Measurements from ENCODE around the gene AHRR.
"Not testable (repeated sequence)": the region's sequence is repeated elsewhere in the genome, so short reads cannot be mapped to it uniquely, and the experiment has no call there.

AHRR gene

DNA sequence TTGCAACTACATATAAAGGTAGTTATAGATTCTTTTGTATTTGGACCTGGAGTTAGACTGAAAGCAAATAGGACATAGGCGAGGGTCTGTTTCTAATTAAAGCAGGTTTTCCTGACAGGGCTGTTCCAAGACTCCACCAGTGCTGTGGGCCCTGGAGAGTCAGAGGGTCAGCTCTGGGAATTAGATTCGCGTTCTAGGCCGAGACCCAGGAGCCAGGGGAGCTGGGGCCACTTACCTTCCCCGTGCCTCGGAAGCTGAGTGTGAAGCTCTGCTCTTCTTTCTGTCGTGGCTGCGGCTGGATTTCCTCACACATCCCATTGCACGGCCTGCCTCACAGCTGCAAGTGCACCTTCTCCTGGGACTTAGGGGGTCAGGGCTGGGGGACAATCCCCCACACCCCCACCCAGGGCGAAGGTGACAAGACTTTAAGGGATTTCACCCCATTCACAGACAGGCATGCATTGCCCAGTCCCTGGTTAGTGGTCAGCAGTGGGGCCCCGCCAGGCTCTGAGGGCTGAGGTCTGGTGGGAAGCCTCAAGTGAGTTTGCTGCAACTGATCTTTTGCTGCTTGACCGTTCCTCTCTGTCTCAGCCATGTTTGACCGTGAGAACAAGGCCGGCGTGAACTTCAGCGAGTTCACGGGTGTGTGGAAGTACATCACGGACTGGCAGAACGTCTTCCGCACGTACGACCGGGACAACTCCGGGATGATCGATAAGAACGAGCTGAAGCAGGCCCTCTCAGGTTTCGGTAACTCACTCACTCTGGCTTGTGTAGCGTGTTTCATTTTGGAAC is 15.3 kb upstream of the AHRR start:
- no peak for DNase-seq (ENCODE audit: low read depth, low spot score)
- no peak overlapping the region for H3K4me3 ChIP-seq (ENCODE audit: low read depth, low read length)
- TF ChIP-seq, protein P1, sequence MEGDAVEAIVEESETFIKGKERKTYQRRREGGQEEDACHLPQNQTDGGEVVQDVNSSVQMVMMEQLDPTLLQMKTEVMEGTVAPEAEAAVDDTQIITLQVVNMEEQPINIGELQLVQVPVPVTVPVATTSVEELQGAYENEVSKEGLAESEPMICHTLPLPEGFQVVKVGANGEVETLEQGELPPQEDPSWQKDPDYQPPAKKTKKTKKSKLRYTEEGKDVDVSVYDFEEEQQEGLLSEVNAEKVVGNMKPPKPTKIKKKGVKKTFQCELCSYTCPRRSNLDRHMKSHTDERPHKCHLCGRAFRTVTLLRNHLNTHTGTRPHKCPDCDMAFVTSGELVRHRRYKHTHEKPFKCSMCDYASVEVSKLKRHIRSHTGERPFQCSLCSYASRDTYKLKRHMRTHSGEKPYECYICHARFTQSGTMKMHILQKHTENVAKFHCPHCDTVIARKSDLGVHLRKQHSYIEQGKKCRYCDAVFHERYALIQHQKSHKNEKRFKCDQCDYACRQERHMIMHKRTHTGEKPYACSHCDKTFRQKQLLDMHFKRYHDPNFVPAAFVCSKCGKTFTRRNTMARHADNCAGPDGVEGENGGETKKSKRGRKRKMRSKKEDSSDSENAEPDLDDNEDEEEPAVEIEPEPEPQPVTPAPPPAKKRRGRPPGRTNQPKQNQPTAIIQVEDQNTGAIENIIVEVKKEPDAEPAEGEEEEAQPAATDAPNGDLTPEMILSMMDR (IDR thresholded peaks at IDR 0.05; ENCODE audit: low read depth, low read length) = no peak
- in situ Hi-C loops (cut with HindIII; ENCODE audit: low sequenced_read_pairs) = no loop called here

DNA sequence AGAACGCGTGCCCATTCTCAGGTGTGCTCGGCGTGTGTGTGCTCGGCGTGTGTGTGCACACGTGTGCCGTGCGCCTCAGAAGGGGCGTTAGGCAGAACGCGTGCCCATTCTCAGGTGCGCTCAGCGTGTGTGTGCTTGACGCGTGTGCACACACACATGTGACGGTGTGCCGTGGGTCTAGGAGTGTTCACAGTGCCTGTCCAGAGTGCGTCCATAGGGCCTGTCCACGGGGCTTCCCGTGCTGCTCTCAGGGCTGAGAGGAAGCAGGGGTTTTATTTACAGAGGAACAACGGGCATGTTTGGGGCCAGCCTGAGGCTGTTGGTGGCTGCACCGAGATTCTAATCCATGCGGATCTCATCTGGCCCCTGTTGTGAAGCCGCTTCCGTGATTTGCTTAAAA is 14.2 kb upstream of the AHRR start:
- TF ChIP-seq, protein P1 (IDR thresholded peaks at IDR 0.05; ENCODE audit: low read depth, low read length) = no peak
- in situ Hi-C loops (cut with HindIII; ENCODE audit: low sequenced_read_pairs) = no loop called here
- no peak for DNase-seq (ENCODE audit: low read depth, low spot score)
- no peak overlapping the region for H3K4me3 ChIP-seq (ENCODE audit: low read depth, low read length)

DNA sequence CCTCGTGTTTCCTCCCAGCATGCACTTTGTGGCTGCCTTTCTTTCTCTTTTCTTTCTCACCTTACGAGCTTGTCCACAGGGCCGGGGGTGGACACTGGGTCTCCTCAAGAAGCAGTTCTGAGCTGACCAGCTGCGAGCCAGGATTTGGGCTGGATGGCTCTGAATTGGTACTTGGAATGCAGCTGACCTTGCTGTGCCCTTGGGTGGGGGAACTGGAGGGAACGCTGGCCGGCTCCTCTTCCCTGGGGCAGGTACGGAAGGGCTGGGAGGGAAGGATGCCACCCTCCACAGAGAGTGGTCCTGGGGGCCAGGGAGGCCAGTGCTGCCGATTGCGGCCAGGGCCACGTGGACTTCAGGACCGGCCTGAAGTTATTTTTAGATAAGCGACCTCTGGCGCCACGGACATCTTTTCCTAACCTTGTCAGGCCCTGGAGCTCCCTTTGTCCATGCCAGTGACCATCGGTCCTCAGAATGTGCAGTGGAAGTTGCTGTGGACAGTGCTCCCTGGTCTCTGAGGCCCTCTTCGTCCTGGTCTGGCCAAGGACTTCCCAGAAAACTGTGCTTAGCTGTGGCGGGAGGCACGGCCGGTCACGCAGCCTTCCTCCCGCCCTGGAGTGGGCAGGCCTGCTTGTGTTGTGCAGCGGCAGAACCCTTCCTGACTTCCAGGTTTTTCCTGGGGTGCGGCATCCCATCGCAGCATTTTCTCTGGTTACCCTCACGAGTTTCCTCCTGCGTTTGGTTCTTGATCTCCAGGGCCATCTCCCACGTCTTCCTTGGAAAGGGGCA is 13.5 kb upstream of the AHRR start:
- TF ChIP-seq, protein P1 (IDR thresholded peaks at IDR 0.05; ENCODE audit: low read depth, low read length) = no peak
- no peak overlapping the region for H3K4me3 ChIP-seq (ENCODE audit: low read depth, low read length)
- in situ Hi-C loops (cut with HindIII; ENCODE audit: low sequenced_read_pairs) = no loop called here
- DNase-seq (ENCODE audit: low read depth, low spot score) = no peak

DNA sequence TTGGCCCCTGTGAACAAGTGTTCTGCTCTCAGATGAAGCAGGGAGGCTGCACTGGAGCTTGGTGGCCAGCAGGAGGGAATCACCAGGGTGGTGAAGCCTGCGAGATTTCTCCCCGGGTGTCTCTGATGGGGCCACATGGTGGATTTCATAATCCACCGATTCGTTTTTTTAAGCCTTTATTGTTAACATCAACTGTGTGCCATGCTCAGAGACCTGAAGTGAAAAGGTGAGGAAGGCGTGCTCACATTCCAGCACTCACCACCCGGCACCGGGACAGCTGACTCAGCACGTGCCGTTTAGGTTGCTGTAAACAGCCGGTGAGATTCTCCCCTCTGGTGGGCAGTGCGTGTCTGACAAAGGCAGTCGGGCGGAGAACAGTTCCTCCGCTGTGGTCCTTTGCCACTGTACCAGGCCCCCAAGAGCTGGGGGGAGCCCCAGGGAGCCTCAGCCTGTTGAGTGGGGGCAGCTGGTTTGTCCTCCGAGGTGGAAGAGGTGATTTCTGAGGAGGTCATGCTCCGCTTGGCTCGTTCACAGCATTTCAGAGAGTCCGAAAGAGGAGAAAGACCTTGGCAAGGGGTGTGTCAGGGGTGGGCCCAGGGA is 12.7 kb upstream of the AHRR start:
- TF ChIP-seq, protein P1 (IDR thresholded peaks at IDR 0.05; ENCODE audit: low read depth, low read length) = peak; percentile 43
- in situ Hi-C loops (cut with HindIII; ENCODE audit: low sequenced_read_pairs) = no loop called here
- peak; percentile 34 for DNase-seq (ENCODE audit: low read depth, low spot score)
- no peak overlapping the region for H3K4me3 ChIP-seq (ENCODE audit: low read depth, low read length)

DNA sequence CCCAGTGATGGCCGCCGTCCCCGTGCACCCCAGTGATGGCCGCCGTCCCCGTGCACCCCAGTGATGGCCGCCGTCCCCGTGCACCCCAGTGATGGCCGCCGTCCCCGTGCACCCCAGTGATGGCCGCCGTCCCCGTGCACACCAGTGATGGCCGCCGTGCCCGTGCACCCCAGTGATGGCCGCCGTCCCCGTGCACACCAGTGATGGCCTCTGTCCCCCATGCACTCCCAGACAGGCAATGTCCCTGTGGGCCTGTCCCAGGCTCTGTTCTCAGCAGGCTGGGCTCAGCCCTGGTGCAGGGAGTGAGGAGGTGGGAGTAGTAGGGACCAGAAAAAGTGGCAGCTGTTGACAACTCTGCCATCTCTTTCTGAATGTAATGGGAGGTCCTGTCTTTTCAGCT is 11.7 kb upstream of the AHRR start:
- in situ Hi-C loops (cut with HindIII; ENCODE audit: low sequenced_read_pairs); H3K4me3 ChIP-seq (ENCODE audit: low read depth, low read length); DNase-seq (ENCODE audit: low read depth, low spot score): not testable (repeated sequence)

DNA sequence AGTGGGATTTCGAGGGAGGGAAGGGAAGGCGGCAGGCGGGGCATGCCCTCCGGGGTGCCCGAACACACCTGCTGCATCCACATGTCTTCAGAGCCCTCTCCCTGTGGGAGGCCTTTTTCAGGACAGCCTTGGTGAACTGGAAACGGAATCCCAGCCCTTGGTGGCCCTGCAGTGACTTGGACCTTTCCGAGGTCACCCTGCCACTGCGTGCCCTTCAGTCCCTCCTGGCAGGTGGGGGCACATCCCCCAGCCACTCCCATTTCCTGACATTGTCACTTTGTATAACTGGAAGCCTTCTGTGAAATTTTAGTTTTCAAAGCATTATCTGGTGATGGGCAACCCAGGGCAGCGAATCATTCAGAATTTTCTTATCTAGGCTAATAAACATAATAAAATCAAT is 11.0 kb upstream of the AHRR start:
- DNase-seq (ENCODE audit: low read depth, low spot score) = no peak
- H3K4me3 ChIP-seq (ENCODE audit: low read depth, low read length) = no peak overlapping the region
- TF ChIP-seq, protein P1 (IDR thresholded peaks at IDR 0.05; ENCODE audit: low read depth, low read length) = no peak
- in situ Hi-C loops (cut with HindIII; ENCODE audit: low sequenced_read_pairs) = no loop called here

Data from astrocyte of the spinal cord (primary cell).